Right lobe of liver (tissue), 4 donors: ENCODE measurements around the gene OR13C2.
"Not testable (repeated sequence)": the region's sequence is repeated elsewhere in the genome, so short reads cannot be mapped to it uniquely, and the experiment has no call there.

Source experiments
- CTCF ChIP-seq, 4 donors: fragments of 200-600 bp in 3 of 4; fragments of 450-650 bp in 1 of 4; IDR thresholded peaks; one replicate each; pipeline versions ENCODE4 v1.5.1 to v1.8.0; 2016 to 2022; ENCODE audit warnings: antibody characterized with exemption in 4 of 4, mild to moderate bottlenecking in 2 of 4
- POLR2A ChIP-seq: fragments of 450-650 bp; IDR thresholded peaks from one replicate; pipeline ENCODE4 v1.6.1; 2017; ENCODE audit warnings: antibody characterized with exemption, mild to moderate bottlenecking
- donor health status: DM: no; HTN: no; CAD: no.
- donor health status: DM: no; HTN: no; CAD: no.
- donor health status: DM: no; HTN: yes; CAD: no.

GRCh38 chr9:104599313-104599712, 6.1 kb downstream of the OR13C2 start, which contains the start of gene OR13C5:
- not testable (repeated sequence) for TF ChIP-seq CTCF (IDR thresholded peaks at IDR 0.05); POLR2A
